ENCODE measurements around the gene NPHP4.

Gene NPHP4

GRCh38 chr1:5831600-5832335 lies 160.5 kb downstream of the NPHP4 start:
- no peak for DNase-seq (ENCODE audit: low spot score)

- no peak for DNase-seq (ENCODE audit: low spot score)
Measured at GRCh38 chr1:5830771-5831599, 161.2 kb downstream of the NPHP4 start.

DNA sequence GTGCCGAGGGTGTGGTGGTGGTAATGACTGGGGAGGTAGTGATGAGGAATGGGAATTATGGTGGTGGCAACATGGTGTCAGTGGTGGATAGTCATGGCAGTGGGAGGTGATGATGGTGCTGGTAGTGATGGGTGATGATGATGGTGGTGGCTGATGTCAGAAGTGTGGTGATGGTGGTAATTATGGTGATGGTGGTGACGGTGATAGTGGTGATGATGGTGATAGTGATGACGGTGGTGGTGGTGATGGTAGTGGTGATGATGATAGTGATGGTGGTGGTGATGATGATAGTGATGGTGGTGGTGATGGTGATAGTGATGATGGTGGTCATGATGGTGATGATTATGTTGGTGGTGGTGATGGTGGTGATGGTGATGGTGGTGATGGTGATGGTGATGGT lies 162.8 kb downstream of the NPHP4 start:
- DNase-seq (ENCODE audit: low spot score) = no peak

DNA sequence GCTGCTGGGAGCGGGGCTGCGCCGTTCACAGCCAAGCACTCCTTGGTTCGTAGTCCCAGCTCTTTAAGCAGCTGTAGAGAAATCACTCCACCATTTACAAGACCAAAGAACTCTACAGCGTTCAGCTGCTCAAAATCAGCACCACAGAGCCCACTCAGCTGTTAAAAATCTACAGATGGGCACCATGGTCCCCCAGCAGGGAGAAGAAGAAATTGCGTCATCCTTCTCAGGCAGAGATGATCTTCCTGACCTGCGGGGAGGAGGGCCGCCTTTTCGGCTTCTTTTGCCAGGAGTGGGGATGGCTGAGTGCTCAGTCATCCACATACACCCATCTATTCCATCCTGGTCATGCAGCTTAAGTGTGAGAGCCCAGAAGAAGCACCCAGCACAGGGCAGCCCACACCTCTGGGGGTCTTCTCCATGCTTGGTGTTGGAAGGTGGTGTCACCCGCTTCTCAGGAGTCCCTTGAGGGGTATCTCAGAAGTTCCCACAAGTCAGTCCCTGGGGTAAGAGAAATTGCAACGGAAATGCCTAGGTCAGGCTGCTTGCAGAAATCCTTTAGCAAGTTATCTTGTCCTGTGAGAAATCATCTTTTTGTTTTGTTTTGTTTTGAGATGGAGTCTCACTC lies 163.8 kb downstream of the NPHP4 start:
- DNase-seq (ENCODE audit: low spot score) = no peak

DNA sequence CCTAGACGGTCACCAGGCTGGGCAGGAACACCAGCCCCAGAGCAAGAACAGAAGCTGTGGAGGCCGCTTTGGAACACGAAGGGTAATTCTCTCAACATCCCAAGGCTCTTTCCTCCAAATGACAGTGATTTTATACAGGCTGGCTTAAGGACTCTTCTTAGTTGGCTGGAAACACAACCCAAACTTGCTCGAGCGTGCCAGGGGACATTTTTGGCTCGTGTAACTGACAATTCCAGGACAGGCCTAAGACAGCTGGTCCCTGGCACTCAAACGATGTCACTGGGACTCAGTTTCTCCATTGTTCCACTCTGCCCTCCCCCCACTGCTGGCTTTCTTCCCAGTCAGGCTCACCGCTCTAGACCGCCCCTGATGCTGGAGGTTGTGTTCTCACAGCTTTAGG lies 164.7 kb downstream of the NPHP4 start:
- no peak for DNase-seq (ENCODE audit: low spot score)

DNA sequence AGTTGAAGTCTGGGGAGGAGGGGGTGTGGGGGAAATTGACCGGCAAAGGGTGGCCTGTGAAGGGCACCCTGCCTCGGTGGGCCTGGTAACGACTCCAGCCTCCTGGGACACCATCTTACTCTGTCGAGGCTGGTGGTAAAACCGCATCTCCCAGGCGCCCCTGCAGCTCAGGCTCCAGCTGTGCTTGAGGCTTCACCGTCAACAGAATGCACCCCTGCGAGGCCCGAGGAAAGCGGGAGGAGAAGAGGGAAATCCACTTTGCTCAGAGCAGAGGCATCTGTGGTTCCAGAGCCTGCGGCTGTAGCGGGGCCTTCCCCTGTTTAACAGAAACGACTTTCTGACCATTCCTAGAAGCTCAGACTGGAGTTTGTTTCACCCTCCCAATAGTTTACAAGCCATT lies 165.6 kb downstream of the NPHP4 start:
- no peak for DNase-seq (ENCODE audit: low spot score)

DNA sequence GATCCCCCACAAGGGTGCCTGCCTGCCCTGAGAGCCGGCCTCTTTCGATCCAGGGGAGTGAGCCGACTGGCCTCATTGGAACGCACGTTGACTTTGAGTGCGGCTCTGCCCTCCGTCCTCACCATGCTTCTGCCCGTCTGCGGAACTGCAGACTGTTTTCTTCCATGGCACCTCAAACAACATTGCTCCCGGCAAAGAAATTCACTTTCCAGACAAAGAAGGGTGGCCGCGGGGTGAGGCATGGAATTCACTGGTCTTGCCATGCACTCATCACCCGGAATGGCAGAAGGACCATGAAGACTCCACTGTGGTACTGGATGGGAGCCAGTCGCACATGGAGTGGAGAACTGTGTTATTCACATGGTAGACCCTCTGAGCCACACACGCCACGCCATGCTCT lies 169.5 kb downstream of the NPHP4 start:
- no peak for DNase-seq (ENCODE audit: low spot score)

GRCh38 chr1:5822266-5822665 lies 170.0 kb downstream of the NPHP4 start:
- DNase-seq (ENCODE audit: low spot score) = no peak

DNA sequence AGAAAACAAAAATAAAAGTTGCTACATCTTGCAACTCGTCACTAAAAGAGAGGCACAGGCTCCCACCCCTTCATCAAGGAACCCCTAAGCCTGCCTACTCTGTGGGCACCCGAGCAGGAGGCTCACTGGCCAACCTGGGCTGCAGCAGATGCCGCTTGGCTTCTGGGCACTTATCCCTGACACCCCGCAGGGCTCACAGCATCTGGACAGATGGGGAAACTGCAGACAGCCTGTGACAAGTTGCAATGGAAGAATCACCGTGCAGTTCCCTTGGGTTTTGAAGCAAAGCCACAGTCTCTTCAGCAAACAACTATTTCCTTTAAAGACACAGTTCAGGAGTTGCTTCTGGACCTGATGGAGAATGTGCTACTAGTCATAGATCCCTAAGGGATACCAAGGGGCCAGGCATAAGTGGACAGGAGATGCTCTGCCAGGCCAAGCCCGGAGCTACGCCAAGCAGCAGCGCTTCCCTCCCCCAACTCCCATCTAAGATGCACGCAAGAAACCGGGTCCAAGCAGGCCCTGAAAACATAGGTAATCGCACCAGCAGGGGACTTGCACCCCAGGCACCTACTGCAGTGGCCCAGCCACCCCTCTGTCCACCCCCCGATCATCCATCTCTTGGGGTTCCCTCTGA lies 170.6 kb downstream of the NPHP4 start:
- no peak for DNase-seq (ENCODE audit: low spot score)

DNA sequence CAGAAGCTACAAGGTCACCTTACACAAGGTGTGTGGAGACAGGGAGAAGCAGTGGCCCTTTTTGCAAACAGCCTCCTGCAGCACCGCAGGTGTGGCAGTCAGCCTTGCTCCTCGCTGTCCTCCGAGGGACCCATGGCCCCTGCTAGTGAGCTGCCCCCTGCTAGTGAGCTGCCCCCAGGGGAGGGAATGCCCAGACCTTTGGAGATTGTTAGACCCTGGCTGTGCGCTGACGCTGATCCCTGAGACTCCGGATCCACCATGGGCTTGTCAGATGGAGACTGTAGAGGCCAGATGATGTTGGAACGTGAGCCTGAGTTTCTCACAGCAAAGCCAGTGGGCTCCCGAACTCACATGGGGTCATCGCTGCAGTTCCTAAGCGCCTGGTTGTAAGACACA lies 172.2 kb downstream of the NPHP4 start:
- no peak for DNase-seq (ENCODE audit: low spot score)

DNA sequence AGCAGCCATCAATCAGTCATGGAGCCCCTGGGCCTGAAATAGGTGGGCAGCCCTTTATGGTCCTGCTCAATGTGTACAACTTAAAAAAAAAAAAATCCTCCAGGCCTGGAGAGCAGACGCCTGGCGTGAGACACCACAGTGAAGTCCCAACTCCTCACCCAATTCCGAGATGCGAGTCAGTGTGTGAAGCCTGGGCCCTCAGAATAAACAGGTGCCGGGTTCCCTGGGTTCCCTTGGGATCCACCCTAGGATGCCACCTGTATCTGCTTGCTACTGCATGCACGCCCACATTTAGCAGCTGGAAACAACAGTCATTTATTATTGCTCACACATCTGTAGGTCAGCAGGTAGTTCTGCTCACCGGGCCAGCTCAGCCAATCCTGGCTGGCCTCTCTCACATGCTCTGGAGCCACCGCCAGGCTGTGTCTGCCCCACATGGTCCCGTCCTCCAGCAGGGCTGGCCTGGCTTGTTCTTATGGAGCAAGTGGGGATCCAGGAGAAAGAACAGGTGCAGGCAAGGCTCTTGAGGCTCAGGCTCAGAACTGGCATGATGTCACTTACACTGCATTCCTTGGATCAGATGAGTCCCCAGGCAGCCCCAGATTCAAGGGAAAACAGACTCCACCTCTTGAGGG lies 172.7 kb downstream of the NPHP4 start:
- DNase-seq (ENCODE audit: low spot score) = no peak

GRCh38 chr1:5818755-5819154 lies 173.5 kb downstream of the NPHP4 start:
- no peak for DNase-seq (ENCODE audit: low spot score)

- DNase-seq (ENCODE audit: low spot score) = no peak
Measured at GRCh38 chr1:5815716-5816115, 176.5 kb downstream of the NPHP4 start.

DNA sequence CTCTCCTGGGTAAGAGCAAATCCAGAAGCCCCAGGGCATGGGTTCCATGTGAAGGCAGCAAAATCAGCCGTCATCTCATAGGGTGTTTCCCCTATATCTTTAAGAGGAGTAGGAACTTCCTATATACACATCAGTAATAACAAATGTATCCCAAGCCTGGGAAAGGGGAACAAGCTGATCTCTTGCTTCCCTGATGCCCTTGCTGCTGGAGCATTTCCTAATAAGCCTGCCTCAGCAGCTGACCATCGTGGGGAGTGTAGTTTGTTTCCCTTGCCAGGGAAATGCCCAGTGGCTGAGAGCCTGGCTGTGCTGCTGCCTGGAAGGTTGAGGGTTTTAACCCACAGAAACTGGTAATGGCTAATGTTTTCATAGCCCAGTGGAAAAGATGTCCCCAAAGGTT lies 177.0 kb downstream of the NPHP4 start:
- no peak for DNase-seq (ENCODE audit: low spot score)

GRCh38 chr1:5814046-5814619 lies 178.1 kb downstream of the NPHP4 start:
- no peak for DNase-seq (ENCODE audit: low spot score)

DNA sequence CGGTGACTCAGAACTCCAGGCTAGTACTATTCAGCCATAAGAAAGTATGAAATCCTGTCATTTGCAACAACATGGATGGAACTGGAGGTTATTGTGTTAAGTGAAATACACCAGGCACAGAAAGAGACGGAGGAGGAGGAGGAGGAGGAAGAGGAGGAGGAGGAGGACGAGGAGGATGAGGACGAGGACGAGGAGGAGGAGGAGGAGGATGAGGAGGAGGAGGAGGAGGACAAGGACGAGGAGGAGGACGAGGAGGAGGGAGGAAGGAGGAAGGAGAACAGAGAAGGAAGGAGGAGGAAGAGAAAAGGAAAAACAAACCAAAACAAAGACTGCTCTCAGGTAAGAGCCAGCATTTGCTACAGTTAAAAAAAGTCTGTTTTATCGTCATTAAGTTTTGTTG lies 178.7 kb downstream of the NPHP4 start:
- DNase-seq (ENCODE audit: low spot score) = no peak
